ENCODE measurements around the gene TWF1. TPM values are rescaled to one million over a fixed set of nuclear protein-coding genes. Genes with fewer than 3 reads are reported as not detected.

Gene TWF1
- polyA plus RNA-seq, 3 donors: 9.9 to 20.7 (median 13.7) TPM

GRCh38 chr12:43812926-43813325, 6.8 kb upstream of the TWF1 start:
- Mint-ChIP-seq H3K4me1 (peaks cover under 1% of the 10 kb centered on the region), H3K27me3 (ENCODE audit: low read depth in 3 of 3) (peaks cover 15 to 30% (median 24%) of the 10 kb centered on the region in 3 donors), H3K4me3 (no peak overlapping the region), H3K9me3 (peaks cover 0 to 3% (median 0%) of the 10 kb centered on the region in 7 donors), H3K36me3 (no peaks in the 10 kb centered on the region), H3K27ac (no peak overlapping the region)
- no peak for TF ChIP-seq CTCF (IDR thresholded peaks at IDR 0.05)
- Histone ChIP-seq H2AFZ (ENCODE audit: insufficient read depth, low read depth, low read length, poor library complexity, severe bottlenecking) (no peak overlapping the region), H4K20me1 (ENCODE audit: insufficient read depth, low read length) (no peaks in the 10 kb centered on the region), H3K36me3 (replicated peaks in 1 of 2; ENCODE audit: control insufficient read depth in 1 of 2, insufficient read depth in 2 of 2, low read length in 2 of 2) (no peaks in the 10 kb centered on the region), H3K27ac (ENCODE audit: low read depth in 1 of 2, low read length in 2 of 2) (no peak overlapping the region), H3K79me2 (ENCODE audit: insufficient read depth, low read length) (no peaks in the 10 kb centered on the region), H3K9me3 (replicated peaks in 1 of 2; ENCODE audit: control insufficient read depth in 1 of 2, insufficient read depth in 1 of 2, low read length in 2 of 2) (no peaks in the 10 kb centered on the region), H3K4me1 (ENCODE audit: control insufficient read depth in 1 of 2, insufficient read depth in 2 of 2, low read length in 2 of 2) (peaks cover 0 to 1% of the 10 kb centered on the region in 2 donors), H3K27me3 (ENCODE audit: control insufficient read depth in 2 of 2, insufficient read depth in 2 of 2, low read length in 2 of 2) (peaks cover 8 to 10% of the 10 kb centered on the region in 2 donors), H3K4me2 (replicated peaks; ENCODE audit: extremely low read depth, low read length, poor library complexity, severe bottlenecking) (no peak overlapping the region), H3K4me3 (replicated peaks in 1 of 3; ENCODE audit: low read depth in 2 of 3, low read length in 3 of 3) (no peak overlapping the region), H3K9ac (ENCODE audit: insufficient read depth, low read length, poor library complexity, severe bottlenecking) (no peak overlapping the region)
- WGBS (ENCODE audit: insufficient coverage): 100% methylated on average over 1 of the region's 4 CpGs
- intact Hi-C loops (cut with micrococcal nuclease): no loop called here
- DNase-seq: no peak

GRCh38 chr12:43812057-43812456, 5.9 kb upstream of the TWF1 start:
- Mint-ChIP-seq H3K27me3 (ENCODE audit: low read depth in 3 of 3) (peaks cover 15 to 30% (median 24%) of the 10 kb centered on the region in 3 donors), H3K9me3 (peaks cover 0 to 3% (median 0%) of the 10 kb centered on the region in 7 donors), H3K27ac (no peak overlapping the region), H3K36me3 (no peaks in the 10 kb centered on the region), H3K4me1 (peaks cover 9% of the 10 kb centered on the region), H3K4me3 (no peak overlapping the region)
- intact Hi-C loops (cut with micrococcal nuclease): no loop called here
- Histone ChIP-seq H3K36me3 (replicated peaks in 1 of 2; ENCODE audit: control insufficient read depth in 1 of 2, insufficient read depth in 2 of 2, low read length in 2 of 2) (no peaks in the 10 kb centered on the region), H4K20me1 (ENCODE audit: insufficient read depth, low read length) (no peaks in the 10 kb centered on the region), H3K79me2 (ENCODE audit: insufficient read depth, low read length) (no peaks in the 10 kb centered on the region), H3K27me3 (ENCODE audit: control insufficient read depth in 2 of 2, insufficient read depth in 2 of 2, low read length in 2 of 2) (peaks cover 8 to 10% of the 10 kb centered on the region in 2 donors), H3K9ac (ENCODE audit: insufficient read depth, low read length, poor library complexity, severe bottlenecking) (no peak overlapping the region), H3K9me3 (replicated peaks in 1 of 2; ENCODE audit: control insufficient read depth in 1 of 2, insufficient read depth in 1 of 2, low read length in 2 of 2) (no peaks in the 10 kb centered on the region), H3K4me2 (replicated peaks; ENCODE audit: extremely low read depth, low read length, poor library complexity, severe bottlenecking) (no peak overlapping the region), H3K4me3 (replicated peaks in 1 of 3; ENCODE audit: low read depth in 2 of 3, low read length in 3 of 3) (no peak overlapping the region), H3K4me1 (ENCODE audit: control insufficient read depth in 1 of 2, insufficient read depth in 2 of 2, low read length in 2 of 2) (peaks cover 8 to 10% of the 10 kb centered on the region in 2 donors), H2AFZ (ENCODE audit: insufficient read depth, low read depth, low read length, poor library complexity, severe bottlenecking) (no peak overlapping the region), H3K27ac (ENCODE audit: low read depth in 1 of 2, low read length in 2 of 2) (no peak overlapping the region)
- WGBS (ENCODE audit: insufficient coverage): no CpG with 5 or more reads among the region's 2 CpGs
- no peak for TF ChIP-seq CTCF (IDR thresholded peaks at IDR 0.05)
- no peak for DNase-seq

Measured in CD14-positive monocyte (primary cell).